ENCODE measurements around the gene ZSWIM6. TPM values are rescaled to one million over a fixed set of nuclear protein-coding genes. Genes with fewer than 3 reads are reported as not detected.

ZSWIM6 gene
- total and polyA plus RNA-seq, 2 of the 4 experiments (the other 2 are of a cell fraction): 10.8 to 14.1 TPM

GRCh38 chr5:61449804-61450492, 117.9 kb downstream of the ZSWIM6 start:
- dilution Hi-C loops (cut with HindIII; ENCODE audit: low sequenced_read_pairs, unreplicated experiment) (no loop called here), intact Hi-C loops (cut with micrococcal nuclease) (loop anchor here (2.0 kb wide), 1 partner anchor 41 kb away; no protein-coding TSS in a partner anchor), in situ Hi-C loops (cut with MboI; ENCODE audit: low sequenced_read_pairs) (no loop called here)
- H3K79me1 ChIP-seq (ENCODE audit: low read depth in 1 of 2, low read length in 2 of 2): peaks cover 25 to 65% of the 10 kb centered on the region in 2 experiments
- BruUV-seq (replicated peaks): no TSS peak
- peak overlapping the region; percentile 88 for H2AK5ac ChIP-seq (ENCODE audit: low read depth, low read length)
- H4K8ac ChIP-seq (ENCODE audit: low read depth in 2 of 2, low read length in 2 of 2): peak overlapping the region; percentile 9 to 62; a peak in 2 of 4 replicates
- H3K4ac ChIP-seq (ENCODE audit: low read depth, low read length): peak overlapping the region; percentile 80
- H3K36me3 ChIP-seq (ENCODE audit: control insufficient read depth, insufficient read depth, low read length): peaks cover 2% of the 10 kb centered on the region; the same call in 1 of the 2 replicates
- ChIA-PET CTCF (interaction anchor here (0.6 kb wide), 1 partner anchor 208 kb away, joined by 3 read pairs; no protein-coding TSS in a partner anchor), POLR2A (ENCODE audit: unreplicated experiment) (no interaction called here)
- peak overlapping the region; percentile 10 for H3K23ac ChIP-seq (ENCODE audit: low read depth, low read length)
- peak overlapping the region; percentile 76 for H4K5ac ChIP-seq (ENCODE audit: low read depth, low read length)
- TF ChIP-seq RCOR1 (IDR thresholded peaks at IDR 0.05; ENCODE audit: insufficient replicate concordance, low read length): no peak
- TF ChIP-seq BHLHE40 (IDR thresholded peaks at IDR 0.05; ENCODE audit: low read depth, low read length): no peak
- peak; percentile 34; the same call in 1 of the 2 replicates for TF ChIP-seq NFE2L2 (IDR thresholded peaks at IDR 0.05; ENCODE audit: low read depth, low read length)
- TF ChIP-seq CEBPB (IDR thresholded peaks at IDR 0.05; ENCODE audit: low read depth, low read length): no peak
- TF ChIP-seq MAZ (IDR thresholded peaks at IDR 0.05; ENCODE audit: borderline replicate concordance, low read depth, low read length): no peak
- no peak for TF ChIP-seq ELK1 (IDR thresholded peaks at IDR 0.05; ENCODE audit: borderline replicate concordance, low read depth, low read length)
- no peak for TF ChIP-seq MXI1 (IDR thresholded peaks at IDR 0.05; ENCODE audit: borderline replicate concordance, low read depth, low read length)
- no peak for TF ChIP-seq MAFK (IDR thresholded peaks at IDR 0.05; ENCODE audit: low read depth, low read length)
- TF ChIP-seq RFX5 (IDR thresholded peaks at IDR 0.05; ENCODE audit: low read depth, low read length): no peak
- TF ChIP-seq RAD21 (IDR thresholded peaks at IDR 0.05; ENCODE audit: low read length): no peak
- TF ChIP-seq FOS (IDR thresholded peaks at IDR 0.05; ENCODE audit: low read depth, low read length): peak; percentile 82
- no peak for TF ChIP-seq USF2 (IDR thresholded peaks at IDR 0.05; ENCODE audit: low read depth, low read length)
- TF ChIP-seq CHD1 (IDR thresholded peaks at IDR 0.05; ENCODE audit: low read depth, low read length): no peak
- no peaks in the 10 kb centered on the region for H3K9me3 ChIP-seq (ENCODE audit: control insufficient read depth, insufficient read depth, low read length)
- DNase-seq (peak; percentile 91), ATAC-seq (ENCODE audit: low read depth) (peak; percentile 92)
- H3K4me3 ChIP-seq (ENCODE audit: insufficient read depth, low read depth, low read length): no peak overlapping the region
- peak overlapping the region; percentile 58 for H3K18ac ChIP-seq (ENCODE audit: low read depth, low read length)
- H2BK120ac ChIP-seq (ENCODE audit: low read depth, low read length): peak overlapping the region; percentile 81
- H2BK5ac ChIP-seq (ENCODE audit: low read depth, low read length, poor library complexity, severe bottlenecking): peak overlapping the region; percentile 83
- peak overlapping the region; percentile 80; the same call in 2 of the 3 replicates for H2BK15ac ChIP-seq (ENCODE audit: low read depth, low read length)
- no peak overlapping the region for H2AFZ ChIP-seq (replicated peaks; ENCODE audit: low read length, poor library complexity)
- WGBS, 2 experiments (ENCODE audit: extremely low coverage in 2 of 2, insufficient read length in 1 of 2): no CpG with 5 or more reads among the region's 2 CpGs
- H3K27me3 ChIP-seq (ENCODE audit: control insufficient read depth, insufficient read depth, low read length): no peaks in the 10 kb centered on the region
- no peak overlapping the region for H3K9ac ChIP-seq (ENCODE audit: low read depth, low read length)
- H2AK9ac ChIP-seq (replicated peaks; ENCODE audit: low read depth, low read length, poor library complexity): no peak overlapping the region
- H3K9me1 ChIP-seq (ENCODE audit: insufficient read depth, low read length): peaks cover 6% of the 10 kb centered on the region
- peak overlapping the region; percentile 76; the same call in 1 of the 2 replicates for H3K27ac ChIP-seq (ENCODE audit: insufficient read depth, low read length)
- H3K56ac ChIP-seq (ENCODE audit: extremely low read depth, insufficient read depth, low read length): peak overlapping the region; percentile 45; the same call in 1 of the 2 replicates
- peak overlapping the region; percentile 70 for H2BK20ac ChIP-seq (ENCODE audit: low read depth, low read length)
- H3K4me2 ChIP-seq (ENCODE audit: low read depth, low read length): peak overlapping the region; percentile 86; the same call in 1 of the 2 replicates
- H4K91ac ChIP-seq (ENCODE audit: insufficient read depth, low read depth, low read length): peak overlapping the region; percentile 72
- peak overlapping the region; percentile 80 for H3K14ac ChIP-seq (replicated peaks; ENCODE audit: low read depth, low read length)
- H3K4me1 ChIP-seq (ENCODE audit: control insufficient read depth, insufficient read depth, low read length): peaks cover 9% of the 10 kb centered on the region
- H4K20me1 ChIP-seq (ENCODE audit: insufficient read depth, low read length): peaks cover 22% of the 10 kb centered on the region; the same call in 1 of the 2 replicates
